ENCODE results near the gene CLTB. TPM values are rescaled to one million over a fixed set of nuclear protein-coding genes. Genes with fewer than 3 reads are reported as not detected.

The CLTB gene
- total and polyA plus RNA-seq, 10 of the 15 experiments (the other 5 are each of a cell fraction or from before 2014, with no cell fraction given): 1.6 to 52.8 (median 36.9) TPM

DNA sequence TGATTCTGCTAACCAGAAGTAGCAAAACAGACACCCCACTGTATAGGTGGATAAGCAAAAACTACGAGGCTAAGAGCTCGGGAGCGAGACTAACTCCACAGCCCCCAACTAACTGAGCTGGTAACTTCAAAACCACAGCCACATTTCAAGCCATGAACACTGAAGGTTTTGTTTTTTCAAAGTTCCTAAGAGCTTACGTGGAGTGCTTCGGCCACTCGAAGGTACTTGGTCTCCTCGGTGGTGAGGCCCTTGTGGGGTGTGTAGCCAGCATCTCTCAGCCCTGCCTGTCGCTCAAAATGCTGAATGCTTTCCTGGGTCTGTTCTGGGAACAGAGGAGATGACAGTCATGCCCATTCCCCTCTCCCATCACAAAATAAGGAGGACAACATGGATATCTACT lies 65.9 kb downstream of the CLTB start (continued):
- TF ChIP-seq RAD21 (IDR thresholded peaks at IDR 0.05; ENCODE audit: insufficient read depth, low read depth, low read length): no peak
- TF ChIP-seq MEF2A (IDR thresholded peaks at IDR 0.05; ENCODE audit: insufficient read depth, low read depth, low read length): no peak

DNA sequence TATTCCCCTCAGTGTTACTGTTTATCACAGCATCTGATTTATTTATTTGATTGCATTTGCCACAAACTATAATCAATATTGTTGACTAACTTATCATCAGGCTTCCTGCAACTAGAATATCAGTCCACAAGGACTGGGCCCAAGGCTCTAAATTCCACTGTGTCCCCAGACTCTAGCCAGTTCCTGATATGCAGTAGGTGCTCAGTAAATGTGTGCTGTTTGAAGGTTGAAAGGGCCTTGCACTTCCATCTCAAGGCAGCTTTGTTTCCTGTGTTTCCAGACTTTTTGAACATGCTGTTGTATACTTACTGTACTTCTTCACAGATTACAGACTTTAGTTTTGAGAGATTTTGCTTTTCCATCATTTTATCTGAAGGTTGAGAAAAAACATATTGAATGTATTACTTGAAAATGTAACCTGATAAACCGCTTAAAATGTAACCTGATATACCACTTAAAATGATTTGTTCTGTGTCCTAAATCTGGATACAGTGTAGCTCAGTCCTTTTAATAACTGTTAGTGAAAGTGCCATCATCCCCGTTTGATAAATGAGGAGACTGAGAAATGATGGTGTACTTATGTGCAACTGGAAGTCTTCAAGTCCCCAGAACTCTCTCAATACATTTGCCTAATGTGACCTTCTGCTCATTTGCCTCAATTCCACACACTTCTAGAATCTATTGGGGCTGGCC lies 73.4 kb downstream of the CLTB start:
- no peak overlapping the region for H3K9ac ChIP-seq (ENCODE audit: control insufficient read depth, insufficient read depth, low read length)
- H3K4me1 ChIP-seq (ENCODE audit: control insufficient read depth, insufficient read depth, low read length): no peaks in the 10 kb centered on the region
- 100% methylated on average over 2 of the region's 2 CpGs for WGBS (ENCODE audit: insufficient coverage, insufficient replicate concordance, low lambda C conversion rate, missing lambda C conversion rate)
- BruUV-seq (replicated peaks): no TSS peak
- ChIA-PET RAD21 (ENCODE audit: unreplicated experiment) (no interaction called here), POLR2A (no interaction called here), SMC1A (ENCODE audit: uncharacterized antibody, unreplicated experiment) (interaction anchor here (1.3 kb wide), 1 partner anchor 19 kb away, joined by 3 read pairs; no protein-coding TSS in a partner anchor), CTCF (no interaction called here)
- FAIRE-seq (no peak), DNase-seq (ENCODE audit: low read depth, low spot score) (no peak), ATAC-seq (no peak)
- TF ChIP-seq, protein P1, sequence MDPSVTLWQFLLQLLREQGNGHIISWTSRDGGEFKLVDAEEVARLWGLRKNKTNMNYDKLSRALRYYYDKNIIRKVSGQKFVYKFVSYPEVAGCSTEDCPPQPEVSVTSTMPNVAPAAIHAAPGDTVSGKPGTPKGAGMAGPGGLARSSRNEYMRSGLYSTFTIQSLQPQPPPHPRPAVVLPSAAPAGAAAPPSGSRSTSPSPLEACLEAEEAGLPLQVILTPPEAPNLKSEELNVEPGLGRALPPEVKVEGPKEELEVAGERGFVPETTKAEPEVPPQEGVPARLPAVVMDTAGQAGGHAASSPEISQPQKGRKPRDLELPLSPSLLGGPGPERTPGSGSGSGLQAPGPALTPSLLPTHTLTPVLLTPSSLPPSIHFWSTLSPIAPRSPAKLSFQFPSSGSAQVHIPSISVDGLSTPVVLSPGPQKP (IDR thresholded peaks at IDR 0.05; ENCODE audit: low read depth, low read length): no peak
- TF ChIP-seq, protein P2, sequence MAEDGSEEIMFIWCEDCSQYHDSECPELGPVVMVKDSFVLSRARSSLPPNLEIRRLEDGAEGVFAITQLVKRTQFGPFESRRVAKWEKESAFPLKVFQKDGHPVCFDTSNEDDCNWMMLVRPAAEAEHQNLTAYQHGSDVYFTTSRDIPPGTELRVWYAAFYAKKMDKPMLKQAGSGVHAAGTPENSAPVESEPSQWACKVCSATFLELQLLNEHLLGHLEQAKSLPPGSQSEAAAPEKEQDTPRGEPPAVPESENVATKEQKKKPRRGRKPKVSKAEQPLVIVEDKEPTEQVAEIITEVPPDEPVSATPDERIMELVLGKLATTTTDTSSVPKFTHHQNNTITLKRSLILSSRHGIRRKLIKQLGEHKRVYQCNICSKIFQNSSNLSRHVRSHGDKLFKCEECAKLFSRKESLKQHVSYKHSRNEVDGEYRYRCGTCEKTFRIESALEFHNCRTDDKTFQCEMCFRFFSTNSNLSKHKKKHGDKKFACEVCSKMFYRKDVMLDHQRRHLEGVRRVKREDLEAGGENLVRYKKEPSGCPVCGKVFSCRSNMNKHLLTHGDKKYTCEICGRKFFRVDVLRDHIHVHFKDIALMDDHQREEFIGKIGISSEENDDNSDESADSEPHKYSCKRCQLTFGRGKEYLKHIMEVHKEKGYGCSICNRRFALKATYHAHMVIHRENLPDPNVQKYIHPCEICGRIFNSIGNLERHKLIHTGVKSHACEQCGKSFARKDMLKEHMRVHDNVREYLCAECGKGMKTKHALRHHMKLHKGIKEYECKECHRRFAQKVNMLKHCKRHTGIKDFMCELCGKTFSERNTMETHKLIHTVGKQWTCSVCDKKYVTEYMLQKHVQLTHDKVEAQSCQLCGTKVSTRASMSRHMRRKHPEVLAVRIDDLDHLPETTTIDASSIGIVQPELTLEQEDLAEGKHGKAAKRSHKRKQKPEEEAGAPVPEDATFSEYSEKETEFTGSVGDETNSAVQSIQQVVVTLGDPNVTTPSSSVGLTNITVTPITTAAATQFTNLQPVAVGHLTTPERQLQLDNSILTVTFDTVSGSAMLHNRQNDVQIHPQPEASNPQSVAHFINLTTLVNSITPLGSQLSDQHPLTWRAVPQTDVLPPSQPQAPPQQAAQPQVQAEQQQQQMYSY (CRISPR knock-in tag; IDR thresholded peaks at IDR 0.05): no peak
- no peak for TF ChIP-seq WRNIP1 (IDR thresholded peaks at IDR 0.05; ENCODE audit: borderline replicate concordance, low read depth, low read length)
- no peak for TF ChIP-seq TAF1 (IDR thresholded peaks at IDR 0.05; ENCODE audit: borderline replicate concordance, low read depth, low read length)
- no peak for TF ChIP-seq SUZ12 (IDR thresholded peaks at IDR 0.05; ENCODE audit: unreplicated experiment)
- TF ChIP-seq, protein P3, sequence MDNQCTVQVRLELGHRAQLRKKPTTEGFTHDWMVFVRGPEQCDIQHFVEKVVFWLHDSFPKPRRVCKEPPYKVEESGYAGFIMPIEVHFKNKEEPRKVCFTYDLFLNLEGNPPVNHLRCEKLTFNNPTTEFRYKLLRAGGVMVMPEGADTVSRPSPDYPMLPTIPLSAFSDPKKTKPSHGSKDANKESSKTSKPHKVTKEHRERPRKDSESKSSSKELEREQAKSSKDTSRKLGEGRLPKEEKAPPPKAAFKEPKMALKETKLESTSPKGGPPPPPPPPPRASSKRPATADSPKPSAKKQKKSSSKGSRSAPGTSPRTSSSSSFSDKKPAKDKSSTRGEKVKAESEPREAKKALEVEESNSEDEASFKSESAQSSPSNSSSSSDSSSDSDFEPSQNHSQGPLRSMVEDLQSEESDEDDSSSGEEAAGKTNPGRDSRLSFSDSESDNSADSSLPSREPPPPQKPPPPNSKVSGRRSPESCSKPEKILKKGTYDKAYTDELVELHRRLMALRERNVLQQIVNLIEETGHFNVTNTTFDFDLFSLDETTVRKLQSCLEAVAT (IDR thresholded peaks at IDR 0.05): no peak
- TF ChIP-seq MEF2A (IDR thresholded peaks at IDR 0.05; ENCODE audit: insufficient read depth, low read depth, low read length): no peak
- no peak for TF ChIP-seq RUNX3 (IDR thresholded peaks at IDR 0.05; ENCODE audit: low read length)
- TF ChIP-seq MEF2B (IDR thresholded peaks at IDR 0.05; ENCODE audit: partially characterized antibody, poor library complexity, severe bottlenecking): no peak
- no peak for TF ChIP-seq NFIC (IDR thresholded peaks at IDR 0.05; ENCODE audit: low read depth, low read length)
- no peak for TF ChIP-seq TCF3 (IDR thresholded peaks at IDR 0.05; ENCODE audit: borderline replicate concordance, insufficient read depth, low read depth, low read length)
- no peak for TF ChIP-seq FOXM1 (IDR thresholded peaks at IDR 0.05; ENCODE audit: low read depth, low read length)
- no peaks in the 10 kb centered on the region for H3K27me3 ChIP-seq (replicated peaks in 1 of 2; ENCODE audit: control insufficient read depth in 2 of 2, insufficient read depth in 2 of 2, low read length in 1 of 2)
- peaks cover 3 to 6% of the 10 kb centered on the region in 2 experiments; a peak in 3 of 4 replicates for H3K36me3 ChIP-seq (ENCODE audit: control insufficient read depth in 2 of 2, insufficient read depth in 2 of 2, low read length in 1 of 2)
- H3K79me2 ChIP-seq (ENCODE audit: control insufficient read depth, insufficient read depth, low read length): no peaks in the 10 kb centered on the region
- no peaks in the 10 kb centered on the region for H4K20me1 ChIP-seq (ENCODE audit: control insufficient read depth, insufficient read depth)
- H2AFZ ChIP-seq (ENCODE audit: control insufficient read depth, low read depth, low read length): no peak overlapping the region
- H3K9me3 ChIP-seq (replicated peaks; ENCODE audit: control insufficient read depth, insufficient read depth, low read length): no peaks in the 10 kb centered on the region
- H3K4me2 ChIP-seq (ENCODE audit: control insufficient read depth, insufficient read depth): no peak overlapping the region
- no peak overlapping the region for H3K27ac ChIP-seq (ENCODE audit: control insufficient read depth, insufficient read depth)
- intact Hi-C loops (cut with micrococcal nuclease; ENCODE audit: unreplicated experiment): no loop called here
- no peak overlapping the region for H3K4me3 ChIP-seq
- in situ Hi-C loops (cut with MboI): no loop called here

Data from GM12878 (cell line).